ENCODE results near the gene ARMC8. TPM values are rescaled to one million over a fixed set of nuclear protein-coding genes. Genes with fewer than 3 reads are reported as not detected.
A peak's percentile ranks its signal among the peaks of the same experiment; 100 is the strongest.

The ARMC8 gene
- total and polyA plus RNA-seq, 2 of the 8 experiments (the other 6 are each of a cell fraction or from before 2014, with no cell fraction given) = 47.3 to 58.5 TPM

- Histone ChIP-seq H2BK12ac (ENCODE audit: low read depth, low read length) (no peak overlapping the region), H3K23ac (ENCODE audit: insufficient read length) (no peak overlapping the region), H3K27me3 (replicated peaks in 1 of 4; ENCODE audit: control insufficient read depth in 3 of 4, extremely low read depth in 1 of 4, insufficient read depth in 3 of 4, low read length in 3 of 4) (no peaks in the 10 kb centered on the region), H3K18ac (ENCODE audit: extremely low read depth, low read length) (no peak overlapping the region), H3K27ac (ENCODE audit: low read depth, low read length) (no peak overlapping the region), H3K4ac (replicated peaks; ENCODE audit: insufficient read length, low read depth, low read length) (no peak overlapping the region), H4K8ac (ENCODE audit: extremely low read depth, insufficient read depth, low read length) (no peak overlapping the region), H2BK15ac (ENCODE audit: low read length) (no peak overlapping the region), H3K4me1 (replicated peaks in 1 of 4; ENCODE audit: control insufficient read depth in 3 of 4, insufficient read depth in 4 of 4, low read length in 3 of 4) (0 out of 7 replicates have a peak, but pooled peaks cover 0 to 2% (median 0%) of the 10 kb centered on the region in 4 experiments), H3K23me2 (ENCODE audit: low read depth, low read length) (no peaks in the 10 kb centered on the region), H2AK5ac (ENCODE audit: low read depth, low read length) (no peak overlapping the region), H3K56ac (replicated peaks; ENCODE audit: insufficient read length, low read depth, low read length) (no peak overlapping the region), H4K5ac (ENCODE audit: insufficient read length, low read depth, low read length) (no peak overlapping the region), H2BK5ac (ENCODE audit: low read depth, low read length) (no peak overlapping the region), H3K36me3 (ENCODE audit: control insufficient read depth in 2 of 4, insufficient read depth in 4 of 4, low read length in 3 of 4) (peaks cover 2 to 39% (median 9%) of the 10 kb centered on the region in 4 experiments; a peak in 5 of 8 replicates), H3K14ac (ENCODE audit: insufficient read length) (no peak overlapping the region), H3K9me3 (ENCODE audit: insufficient read depth in 2 of 2, low read depth in 1 of 2, low read length in 1 of 2) (no peaks in the 10 kb centered on the region), H2BK120ac (replicated peaks; ENCODE audit: low read depth, low read length) (no peak overlapping the region), H3K9ac (replicated peaks in 1 of 4; ENCODE audit: extremely low read depth in 1 of 4, low read depth in 3 of 4, low read length in 3 of 4) (no peak overlapping the region), H3K79me2 (ENCODE audit: control insufficient read depth in 1 of 2, insufficient read depth in 2 of 2, low read length in 2 of 2) (no peaks in the 10 kb centered on the region), H3K79me1 (ENCODE audit: low read depth, low read length) (no peaks in the 10 kb centered on the region), H4K20me1 (replicated peaks in 1 of 2; ENCODE audit: control insufficient read depth in 1 of 2, insufficient read depth in 2 of 2, low read length in 2 of 2) (no peaks in the 10 kb centered on the region), H3K4me3 (ENCODE audit: extremely low read depth in 1 of 4, insufficient read depth in 2 of 4, low read depth in 3 of 4, low read length in 4 of 4) (no peak overlapping the region), H4K91ac (replicated peaks; ENCODE audit: insufficient read length, low read length) (no peak overlapping the region), H2BK20ac (ENCODE audit: low read length) (no peak overlapping the region), H3K4me2 (ENCODE audit: insufficient read depth in 1 of 2, low read depth in 2 of 2, low read length in 2 of 2) (no peak overlapping the region), H2AFZ (ENCODE audit: low read length) (no peak overlapping the region)
- ChIA-PET CTCF (ENCODE audit: partially characterized antibody) (interaction anchor here (0.6 to 3.0 kb wide), 8 partner anchors 9 to 216 kb away, joined by 3 to 12 read pairs (median 4); no protein-coding TSS in a partner anchor), POLR2A (ENCODE audit: partially characterized antibody) (no interaction called here)
- 89% methylated on average over 2 of the region's 2 CpGs; no CpG with 5 or more reads in 1 of the 2 experiments for WGBS, 2 experiments (ENCODE audit: extremely low coverage in 1 of 2, insufficient coverage in 1 of 2, insufficient read length in 1 of 2, insufficient replicate concordance in 2 of 2, low coverage in 1 of 2, low lambda C conversion rate in 2 of 2, missing lambda C conversion rate in 1 of 2)
- FAIRE-seq (no peak), DNase-seq (ENCODE audit: low read depth in 1 of 2, low spot score in 2 of 2) (peak in 1 of 2 experiments; percentile 38)
- TF ChIP-seq CBX5 (IDR thresholded peaks at IDR 0.05; ENCODE audit: low read depth, low read length) (no peak), CTCF (IDR thresholded peaks at IDR 0.05; ENCODE audit: control extremely low read depth in 1 of 3, insufficient read depth in 1 of 3, low read depth in 1 of 3, low read length in 3 of 3) (peak in 2 of 3 experiments; percentile 26 to 52; a peak in 2 of 4 replicates), RAD21 (IDR thresholded peaks at IDR 0.05 in 1 of 2, conservative IDR thresholded peaks at IDR 0.05 in 1 of 2; ENCODE audit: low read depth in 2 of 2, low read length in 2 of 2) (peak; percentile 44 to 53)
Observed at GRCh38 chr3:138284957-138285477, 97.9 kb downstream of the ARMC8 start.

Data from H1 (cell line).